MM.1S (cell line): ENCODE results near the gene MVB12B.

Experiments
- CTCF ChIP-seq: fragments of 300-600 bp; sonication (generic); IDR thresholded peaks from 2 replicates; pipeline ENCODE4 v1.5.1; 2016; ENCODE audit warnings: antibody characterized with exemption, low read length, mixed read lengths
- EZH2 ChIP-seq: fragments of 300-600 bp; sonication (generic); optimal IDR thresholded peaks from 2 replicates; pipeline ENCODE3; 2017; ENCODE audit warnings: low read depth, mild to moderate bottlenecking, antibody characterized with exemption, low read length, mixed read lengths
- EZH2phosphoT487 ChIP-seq: fragments of 300-600 bp; sonication (generic); IDR thresholded peaks from 2 replicates; pipeline ENCODE4 v1.6.1; 2018; ENCODE audit warnings: antibody characterized with exemption, low read length

- no peak for TF ChIP-seq CTCF
- no peak for TF ChIP-seq EZH2
- TF ChIP-seq EZH2phosphoT487 = no peak
Observed at GRCh38 chr9:126331964-126332748, 5.5 kb downstream of the MVB12B start.
